NCI-H146 treated with DMSO at 0.1 percent for 48 hours (cell line): ENCODE results near the gene RAET1E.
"Not testable (repeated sequence)": the region's sequence is repeated elsewhere in the genome, so short reads cannot be mapped to it uniquely, and the experiment has no call there.

Source experiments
- DNase-seq: peaks from one replicate; lab custom pipeline; 2025; ENCODE audit not compliant: unreplicated experiment; lab: John Stamatoyannopoulos, UW

The RAET1E gene

DNA sequence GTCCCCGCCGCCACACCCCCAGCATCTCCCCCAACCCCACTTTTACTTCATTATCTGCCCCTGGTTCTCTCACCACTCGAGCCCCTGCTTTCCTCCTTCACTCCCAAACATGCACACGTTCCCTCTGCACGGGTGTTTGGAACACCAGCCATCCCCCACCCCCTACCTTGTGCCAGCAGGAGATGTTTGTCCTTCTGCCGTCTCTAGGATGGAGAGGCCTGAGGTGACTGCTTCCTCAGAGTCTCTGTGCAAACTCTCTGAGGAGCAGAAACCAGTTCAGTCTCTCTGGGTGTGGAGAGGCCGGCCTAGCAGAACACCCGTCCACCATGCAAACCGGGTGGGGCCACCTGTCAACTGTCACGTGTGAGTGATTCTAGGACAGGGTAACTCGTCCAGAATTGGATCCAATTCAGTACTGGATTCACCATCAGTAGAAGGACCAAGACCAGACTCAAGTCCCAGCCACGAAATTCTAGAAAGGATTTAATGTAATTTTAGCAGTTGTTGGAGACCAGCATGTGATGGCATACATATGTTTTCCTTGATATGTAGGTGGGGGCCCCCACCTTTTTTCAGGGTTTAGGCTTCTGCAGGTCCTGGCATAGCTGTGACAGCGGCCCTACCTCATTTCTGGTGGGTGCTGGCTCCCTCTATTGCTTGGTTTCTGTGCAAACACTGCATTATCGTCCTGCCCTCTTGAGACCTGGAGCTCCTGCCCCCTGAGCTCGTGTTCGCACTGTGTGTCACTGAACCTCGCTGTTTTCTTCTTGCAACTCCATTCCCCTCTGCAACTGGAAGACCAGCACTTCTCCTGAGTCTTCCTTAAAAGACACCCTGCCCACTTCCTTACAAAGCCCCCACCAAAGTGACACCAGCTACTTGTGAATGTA is at the start of gene RAET1E:
Gene RAET1E (minus strand): TSS at position 259 of the 890 bp plus-strand sequence. CDS start 7,212 bp downstream, outside the sequence.
- no peak for DNase-seq

DNA sequence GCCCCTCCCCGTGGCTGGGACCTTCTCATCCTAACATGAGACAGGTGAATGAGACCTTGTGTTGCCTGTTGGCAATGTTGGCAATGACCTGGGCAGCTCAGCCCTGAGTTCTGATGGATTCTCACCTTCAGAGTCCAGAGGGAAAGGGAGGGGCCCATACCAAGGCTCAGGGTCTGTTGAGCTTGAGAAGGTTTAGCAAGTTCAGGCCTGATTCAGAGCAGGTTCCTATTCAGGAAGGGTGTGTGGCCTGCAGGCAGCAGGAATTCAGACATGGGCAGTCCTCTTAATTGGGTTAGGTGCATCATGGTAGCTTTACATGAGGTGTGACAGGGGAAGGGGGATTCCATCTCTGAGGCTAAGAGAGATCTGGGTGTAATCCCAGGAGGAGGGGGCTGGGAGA is 49.6 kb upstream of the RAET1E start:
- DNase-seq: not testable (repeated sequence)

DNA sequence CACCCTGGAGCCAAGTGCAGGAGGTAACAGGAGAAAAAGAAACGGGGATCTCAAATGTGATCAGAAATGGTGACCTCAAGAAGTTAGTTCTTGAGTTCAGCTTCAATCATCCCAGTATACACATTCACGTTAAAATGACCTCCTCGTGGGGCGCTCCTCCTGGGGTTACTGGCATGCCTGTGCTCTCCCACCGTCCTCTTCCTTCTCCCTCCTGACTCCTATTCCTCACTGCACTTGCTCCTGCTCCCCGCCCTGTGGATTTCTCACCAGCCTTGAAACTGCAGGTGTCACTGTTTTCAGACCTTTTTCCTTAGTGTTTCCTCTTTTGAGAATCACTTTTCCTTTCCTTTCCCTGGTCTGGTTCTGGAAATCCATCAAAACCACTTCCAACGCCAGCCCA is 48.7 kb upstream of the RAET1E start:
- not testable (repeated sequence) for DNase-seq

GRCh38 chr6:149945276-149945675 is 47.4 kb upstream of the RAET1E start:
- DNase-seq: not testable (repeated sequence)

DNA sequence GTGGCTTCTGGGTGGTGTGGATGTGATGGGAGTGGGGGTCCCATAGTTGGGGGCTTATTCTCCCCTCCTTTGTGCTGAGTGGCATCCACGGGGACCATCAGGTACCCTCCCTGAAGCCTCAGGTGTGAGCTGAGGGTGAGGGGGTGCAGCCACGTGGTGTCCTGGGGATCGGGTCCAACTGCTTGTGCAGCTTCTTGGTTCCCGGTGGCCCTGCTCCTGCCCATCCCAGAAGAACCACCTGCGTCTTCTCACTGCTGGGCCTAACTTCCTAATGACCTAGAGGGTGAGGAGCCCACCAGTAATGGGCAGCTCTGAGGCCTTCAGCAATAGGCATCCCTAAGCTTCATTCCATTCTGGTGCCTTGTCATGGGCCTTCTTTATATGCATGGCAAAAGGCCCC is 45.4 kb upstream of the RAET1E start:
- not testable (repeated sequence) for DNase-seq

DNA sequence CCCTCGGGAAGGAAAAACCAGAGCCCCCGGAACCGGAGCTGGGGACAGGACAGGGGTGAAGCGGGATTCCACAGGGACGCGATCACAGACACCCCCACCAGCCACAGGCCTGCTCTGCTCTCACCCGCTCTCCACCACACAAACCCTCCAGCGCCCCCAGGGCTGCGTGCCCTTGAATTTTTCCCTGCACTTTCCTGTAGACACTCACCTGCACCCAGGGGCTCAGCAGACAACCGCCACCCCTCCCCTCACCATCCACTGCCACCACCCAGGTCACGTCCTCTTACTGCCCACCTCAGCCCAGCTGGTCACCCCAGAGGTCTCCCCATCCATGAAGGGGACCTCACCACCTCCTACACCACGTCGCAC is 44.5 kb upstream of the RAET1E start:
- DNase-seq: no peak

DNA sequence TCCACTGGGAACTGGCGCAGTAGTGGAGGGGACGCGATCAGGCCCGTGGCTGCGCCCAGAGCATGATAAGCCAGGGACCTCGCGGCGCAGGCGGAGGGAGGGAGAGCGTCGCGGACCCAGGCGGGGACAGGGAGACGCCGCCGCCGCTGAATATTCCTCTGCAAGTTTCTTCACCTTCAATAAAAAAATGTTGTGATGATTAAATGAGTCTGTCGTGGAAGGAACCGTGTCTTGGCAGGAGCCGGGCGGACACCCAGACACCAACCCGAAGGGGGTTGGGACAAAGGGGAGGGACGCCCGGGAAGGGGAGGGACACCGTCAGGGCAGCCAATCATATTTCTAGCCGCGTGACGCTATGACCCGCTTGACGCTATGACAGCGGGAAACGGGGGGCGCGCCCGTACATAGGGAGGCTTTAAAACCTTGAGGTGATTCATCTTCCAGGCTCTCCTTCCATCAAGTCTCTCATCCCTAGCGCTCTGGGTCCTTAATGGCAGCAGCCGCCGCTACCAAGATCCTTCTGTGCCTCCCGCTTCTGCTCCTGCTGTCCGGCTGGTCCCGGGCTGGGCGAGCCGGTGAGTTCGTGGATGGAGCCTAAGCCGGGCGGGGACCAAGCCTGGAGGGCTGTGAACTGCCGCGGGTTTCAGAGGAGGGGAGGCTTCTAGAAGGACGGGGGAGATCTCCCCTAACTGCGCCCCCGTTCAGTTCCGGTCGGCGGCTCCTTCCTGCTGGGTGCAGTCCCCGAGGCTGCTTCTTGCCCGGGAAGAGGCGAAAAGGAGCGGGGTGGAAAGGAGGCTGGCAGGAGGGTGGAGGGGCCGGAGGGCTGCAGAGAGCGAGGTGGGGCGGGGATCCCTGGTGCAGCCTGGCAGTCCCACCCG is 43.9 kb upstream of the RAET1E start, which contains the start of gene ULBP2:
Gene ULBP2 (plus strand): TSS at position 432 of the 878 bp plus-strand sequence. CDS start 59 bp downstream, at position 491.
- peak; percentile 88 for DNase-seq

GRCh38 chr6:149940672-149940982 is 42.7 kb upstream of the RAET1E start:
- no peak for DNase-seq

DNA sequence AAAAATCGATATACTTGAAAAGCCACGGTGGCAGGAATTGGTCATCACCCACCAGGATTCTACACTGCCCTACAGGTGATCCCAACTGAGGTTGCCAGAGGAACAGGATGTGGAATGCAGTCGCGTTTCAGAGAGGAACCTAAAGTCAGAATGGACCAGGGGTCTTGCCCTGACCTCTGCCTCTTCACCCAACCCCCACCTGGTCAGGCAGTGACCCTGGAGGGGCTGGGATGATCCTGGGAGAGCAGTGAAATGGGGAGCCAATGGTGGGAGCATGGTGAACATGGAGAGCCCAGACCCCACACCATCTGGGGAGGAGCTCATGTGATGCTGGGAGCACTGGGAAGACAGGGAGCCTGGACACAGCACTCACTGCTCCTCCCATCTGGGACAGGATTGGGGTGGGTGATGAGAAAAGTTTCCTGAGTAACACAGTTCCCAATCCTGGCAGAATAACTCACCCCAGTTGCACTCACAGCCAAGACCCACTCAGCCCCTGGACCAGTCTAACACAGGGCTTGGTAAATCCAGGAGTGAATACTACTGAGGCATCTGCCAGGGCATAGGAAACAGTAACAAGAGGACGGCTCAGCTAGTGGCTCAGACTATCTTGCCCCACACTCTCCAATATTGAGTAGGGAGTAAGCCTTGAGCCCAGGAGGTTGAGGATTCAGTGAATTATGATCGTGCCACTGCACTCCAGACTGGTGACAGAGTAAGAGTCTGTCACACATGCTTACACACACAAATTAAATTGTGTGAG is 42.2 kb upstream of the RAET1E start:
- DNase-seq: no peak

GRCh38 chr6:149939356-149939648 is 41.4 kb upstream of the RAET1E start:
- DNase-seq: no peak

DNA sequence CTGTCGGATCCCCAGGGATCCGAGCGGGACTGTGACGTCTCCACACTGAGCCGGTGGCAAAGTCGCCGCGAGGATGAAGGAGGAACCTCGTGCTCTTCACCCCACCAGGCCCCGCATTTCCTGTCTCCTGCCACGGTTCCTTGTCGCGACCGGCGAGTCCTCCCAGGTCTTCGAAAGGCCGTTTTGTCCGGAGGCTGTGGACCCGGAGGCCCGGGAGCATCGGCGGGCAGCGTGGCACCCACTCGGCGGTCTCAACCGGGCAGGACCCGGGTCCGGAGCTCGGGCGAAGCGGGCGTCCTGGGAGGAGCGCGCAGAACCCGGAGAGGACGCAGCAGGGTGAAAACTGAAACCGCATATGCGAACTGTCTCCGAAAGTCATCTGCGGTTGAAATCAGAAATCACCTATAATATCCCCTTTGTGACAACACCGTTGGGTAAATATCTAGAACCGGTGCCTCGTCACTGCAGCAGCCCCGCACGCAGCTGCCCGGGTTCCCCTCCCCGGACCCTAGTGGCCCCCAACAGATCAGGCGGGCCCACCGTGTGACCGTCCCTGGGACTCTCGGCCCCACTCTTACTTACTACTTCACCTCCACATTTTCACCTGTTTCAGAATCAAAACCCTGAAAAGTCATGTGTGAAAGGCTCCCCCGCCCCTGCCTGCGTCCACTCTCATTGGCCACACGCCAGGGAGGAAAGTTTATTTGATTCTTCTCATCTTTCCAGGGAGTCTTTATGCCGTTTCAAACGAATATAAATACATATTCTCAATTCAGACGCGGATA is 40.9 kb upstream of the RAET1E start:
- no peak for DNase-seq

DNA sequence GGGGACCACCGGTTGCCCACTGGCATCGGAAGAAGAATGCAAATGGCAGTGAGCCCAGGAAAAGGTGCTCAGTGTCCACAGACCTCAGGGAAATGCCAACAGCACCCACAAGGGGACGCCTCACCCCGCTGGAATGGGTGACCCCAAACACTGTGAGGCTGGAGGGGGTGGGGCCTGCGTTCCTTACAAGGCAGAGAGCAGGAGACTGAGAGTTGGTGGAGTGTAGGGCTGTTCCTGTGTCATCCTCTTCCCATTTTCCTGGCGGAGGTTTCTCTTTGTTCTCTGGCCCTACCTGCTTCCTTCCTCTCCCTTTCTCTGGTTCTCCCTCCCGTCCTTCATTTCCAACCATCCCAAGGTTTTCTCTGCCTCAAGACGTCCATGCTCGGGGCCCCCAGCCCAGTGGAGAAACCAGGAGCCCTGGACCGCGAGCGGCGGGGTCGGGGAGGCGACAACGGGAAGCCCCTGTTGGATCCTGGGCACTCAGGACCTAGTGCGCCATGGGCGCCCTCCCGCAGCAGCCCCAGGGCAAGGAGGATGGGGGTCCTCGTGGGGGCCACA is 40.2 kb upstream of the RAET1E start:
- not testable (repeated sequence) for DNase-seq

DNA sequence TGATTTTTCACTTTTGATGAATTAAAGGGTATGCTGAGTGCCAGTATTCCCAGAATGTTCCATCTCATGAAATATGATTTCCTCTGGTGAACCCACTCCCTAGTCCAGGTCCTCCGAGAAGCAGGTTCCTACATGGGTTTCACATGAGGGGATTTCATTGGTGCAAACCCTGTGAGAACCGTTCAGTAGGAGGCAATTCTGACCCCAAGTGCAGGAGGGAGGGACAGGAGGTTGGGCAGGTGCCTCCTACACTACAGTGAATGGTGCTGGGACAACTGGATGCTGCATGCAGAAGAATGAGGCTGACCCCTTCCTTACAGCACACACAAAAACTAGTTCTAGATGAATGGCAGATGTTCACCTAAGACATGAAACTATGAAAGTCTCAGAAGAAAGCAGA is 38.8 kb upstream of the RAET1E start:
- no peak for DNase-seq

DNA sequence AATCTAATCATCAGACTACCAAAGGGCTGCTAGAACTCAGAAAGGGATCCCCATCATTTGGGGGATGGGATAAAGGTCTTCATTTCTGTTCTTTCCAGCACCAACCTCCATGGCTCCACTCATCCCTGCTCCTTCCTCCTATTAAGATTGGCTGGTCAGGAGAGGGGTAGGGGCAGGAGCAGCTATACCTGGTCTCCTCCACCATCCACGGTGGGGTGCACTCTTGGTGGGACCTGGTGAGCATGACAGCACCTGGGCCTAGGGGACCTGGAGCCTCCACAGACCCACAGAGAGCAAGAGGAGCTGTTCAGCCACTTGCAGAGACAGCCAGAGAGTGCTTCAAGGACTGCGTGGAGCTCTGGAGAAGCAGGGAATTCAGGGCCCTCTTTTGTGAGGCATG is 37.8 kb upstream of the RAET1E start:
- DNase-seq: no peak

DNA sequence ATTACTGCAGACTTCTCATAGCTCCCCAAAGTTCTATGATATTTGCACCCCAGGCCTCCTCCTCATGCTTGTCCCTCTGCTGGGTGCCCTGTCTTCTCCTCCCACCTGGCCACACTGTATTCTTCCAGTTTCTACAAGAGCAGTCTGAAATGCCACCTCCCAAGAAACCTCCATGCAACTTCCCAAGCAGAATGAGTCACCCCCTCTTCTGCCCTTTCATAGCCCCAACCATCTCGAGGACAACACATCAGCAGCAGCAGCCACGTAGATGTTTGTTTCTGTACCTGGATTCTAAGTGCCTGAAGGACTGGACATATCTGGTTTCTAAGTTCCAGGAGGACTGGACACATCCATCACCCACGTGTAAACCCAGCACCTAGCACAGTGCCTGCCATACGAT is 37.3 kb upstream of the RAET1E start:
- no peak for DNase-seq

- DNase-seq: peak; percentile 63
These were observed 36.6 kb upstream of the RAET1E start for GRCh38 chr6:149934249-149935156.

DNA sequence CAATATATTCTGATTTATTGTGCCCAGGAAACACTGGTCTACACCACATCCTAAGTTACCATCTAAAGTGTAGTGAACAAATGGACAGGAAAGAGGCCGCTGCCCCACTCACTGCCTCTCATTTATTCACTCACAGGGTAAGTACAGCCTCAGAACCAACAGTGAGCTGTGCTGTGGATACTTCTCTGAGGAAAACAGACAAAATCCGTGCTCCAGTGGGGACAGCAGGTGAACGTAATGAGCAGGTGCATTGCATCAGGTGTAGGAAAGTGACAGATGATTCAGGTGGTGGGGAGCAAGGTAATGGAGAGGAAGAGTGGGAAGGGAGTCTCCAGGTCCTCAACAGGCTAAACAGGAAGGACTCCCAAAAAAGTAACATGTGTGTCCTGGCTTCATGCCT is 35.5 kb upstream of the RAET1E start:
- DNase-seq: no peak

DNA sequence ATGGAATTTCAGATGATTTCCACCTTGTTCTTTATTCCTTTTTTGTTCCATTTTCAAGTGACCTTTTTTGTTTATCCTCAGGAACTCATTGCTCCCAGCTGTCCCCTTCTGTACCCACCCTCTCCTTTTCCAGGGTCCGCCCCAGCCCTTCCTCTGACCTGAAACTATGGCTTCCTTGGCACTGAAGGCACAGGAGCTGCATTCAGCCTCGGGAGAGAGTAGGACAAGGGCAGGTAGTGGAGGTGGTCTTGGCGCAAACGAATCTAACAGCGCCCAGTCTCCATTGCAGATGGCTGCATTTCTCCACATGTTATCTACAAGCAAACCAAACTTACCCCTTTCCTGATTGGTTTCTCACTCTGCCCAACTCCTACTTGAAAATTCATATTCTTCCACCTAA is 35.1 kb upstream of the RAET1E start:
- DNase-seq: no peak

DNA sequence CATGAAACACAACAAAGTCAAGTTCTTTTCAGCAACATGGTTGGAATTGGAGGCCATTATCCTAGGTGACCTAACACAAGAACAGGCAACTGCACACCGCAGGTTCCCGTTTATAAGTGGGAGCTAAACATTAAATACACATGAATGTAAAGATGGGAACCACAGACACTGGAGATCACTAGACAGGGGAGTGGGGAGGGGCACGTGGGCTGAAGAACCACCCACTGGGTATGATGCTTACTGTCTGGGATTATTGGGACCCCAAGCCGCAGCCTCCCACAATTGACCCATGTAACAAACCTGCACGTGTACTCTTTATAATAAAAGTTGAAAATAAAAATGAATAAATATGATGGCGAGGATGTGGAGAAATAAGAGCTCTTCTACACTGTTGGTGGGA is 33.6 kb upstream of the RAET1E start:
- no peak for DNase-seq
